ENCODE measurements around the gene LOX. TPM values are rescaled to one million over a fixed set of nuclear protein-coding genes. Genes with fewer than 3 reads are reported as not detected.

Gene LOX, protein sequence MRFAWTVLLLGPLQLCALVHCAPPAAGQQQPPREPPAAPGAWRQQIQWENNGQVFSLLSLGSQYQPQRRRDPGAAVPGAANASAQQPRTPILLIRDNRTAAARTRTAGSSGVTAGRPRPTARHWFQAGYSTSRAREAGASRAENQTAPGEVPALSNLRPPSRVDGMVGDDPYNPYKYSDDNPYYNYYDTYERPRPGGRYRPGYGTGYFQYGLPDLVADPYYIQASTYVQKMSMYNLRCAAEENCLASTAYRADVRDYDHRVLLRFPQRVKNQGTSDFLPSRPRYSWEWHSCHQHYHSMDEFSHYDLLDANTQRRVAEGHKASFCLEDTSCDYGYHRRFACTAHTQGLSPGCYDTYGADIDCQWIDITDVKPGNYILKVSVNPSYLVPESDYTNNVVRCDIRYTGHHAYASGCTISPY
- 63.2 TPM for polyA plus RNA-seq (ENCODE audit: insufficient read length)

DNA sequence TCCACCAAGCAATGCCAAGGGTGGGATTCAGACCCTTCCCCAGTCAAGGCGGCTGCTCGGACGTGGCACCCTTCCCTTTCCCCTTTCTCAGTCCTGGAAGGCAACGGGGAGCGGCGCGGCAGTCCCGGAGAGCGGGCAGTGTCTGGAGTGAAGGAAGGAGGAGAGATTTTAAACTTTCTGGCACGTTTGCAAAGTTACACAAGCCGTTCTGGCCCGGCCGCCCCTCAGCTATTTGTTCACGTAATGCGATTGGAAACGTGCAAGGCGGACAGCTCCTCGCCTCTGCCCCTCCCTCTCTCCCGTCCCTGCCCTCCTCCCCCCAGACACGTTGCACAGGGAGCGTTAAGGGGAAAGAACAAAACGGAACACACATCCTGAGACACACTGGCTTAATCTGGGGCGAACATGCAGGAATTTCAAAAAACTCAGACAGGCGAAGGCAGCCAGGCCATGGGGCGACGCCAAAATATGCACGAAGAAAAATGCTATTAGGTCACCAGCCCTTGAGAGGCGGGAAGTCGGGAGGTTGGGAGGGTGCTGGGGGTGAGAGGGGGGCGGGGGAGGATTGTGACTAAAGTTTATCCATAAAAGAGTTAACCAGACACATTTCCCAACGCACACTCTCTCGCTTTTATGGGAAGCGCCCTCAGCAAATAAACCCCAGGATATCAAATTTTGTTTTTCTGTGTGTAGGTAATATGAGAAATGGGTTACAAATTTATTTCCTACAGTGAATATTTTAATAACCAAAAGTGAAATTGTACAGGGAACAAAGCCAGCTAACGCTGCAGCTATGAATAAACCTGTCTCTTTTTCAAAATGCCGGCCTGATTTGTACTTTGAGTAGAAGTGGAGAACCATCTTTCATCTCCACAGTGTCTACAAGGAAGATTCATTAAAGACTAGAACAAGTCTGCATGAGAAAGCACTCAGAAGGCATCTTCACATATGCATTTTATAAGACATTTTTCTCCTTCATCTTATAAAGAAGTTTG lies at the start of gene LOX:
TSS of gene LOX (minus strand) at position 144 of the 995 bp plus-strand sequence. CDS start 274 bp downstream, outside the sequence.
- peak; percentile 76 for DNase-seq (ENCODE audit: low read depth)

DNA sequence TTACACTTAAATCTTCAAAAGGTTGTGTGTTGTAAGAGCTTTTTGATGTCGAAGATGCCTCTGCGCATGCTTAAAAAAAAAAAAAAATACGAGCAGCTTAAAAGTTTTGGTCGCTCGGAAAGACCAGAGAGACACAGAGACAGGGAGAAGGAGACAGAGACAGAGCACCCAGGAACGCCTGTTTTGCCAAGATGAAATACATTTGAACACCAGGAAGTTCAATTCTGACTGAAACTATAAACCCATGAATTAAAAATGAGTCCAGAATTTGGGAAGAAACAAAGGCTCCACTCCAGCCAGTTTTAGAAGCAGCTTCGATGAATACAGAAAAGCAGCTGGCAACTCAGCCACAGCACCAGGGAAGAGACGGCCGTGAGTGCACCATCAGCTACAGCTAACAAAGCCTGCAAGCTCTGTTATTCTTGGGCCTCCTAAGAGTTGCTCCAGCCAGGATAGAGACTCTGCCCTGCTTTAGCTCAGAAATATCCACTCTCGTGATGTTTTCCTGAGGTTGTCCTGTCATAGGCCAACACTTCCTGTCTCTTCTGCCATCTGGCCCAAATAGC lies 48.8 kb upstream of the LOX start:
- DNase-seq (ENCODE audit: low read depth) = no peak

DNA sequence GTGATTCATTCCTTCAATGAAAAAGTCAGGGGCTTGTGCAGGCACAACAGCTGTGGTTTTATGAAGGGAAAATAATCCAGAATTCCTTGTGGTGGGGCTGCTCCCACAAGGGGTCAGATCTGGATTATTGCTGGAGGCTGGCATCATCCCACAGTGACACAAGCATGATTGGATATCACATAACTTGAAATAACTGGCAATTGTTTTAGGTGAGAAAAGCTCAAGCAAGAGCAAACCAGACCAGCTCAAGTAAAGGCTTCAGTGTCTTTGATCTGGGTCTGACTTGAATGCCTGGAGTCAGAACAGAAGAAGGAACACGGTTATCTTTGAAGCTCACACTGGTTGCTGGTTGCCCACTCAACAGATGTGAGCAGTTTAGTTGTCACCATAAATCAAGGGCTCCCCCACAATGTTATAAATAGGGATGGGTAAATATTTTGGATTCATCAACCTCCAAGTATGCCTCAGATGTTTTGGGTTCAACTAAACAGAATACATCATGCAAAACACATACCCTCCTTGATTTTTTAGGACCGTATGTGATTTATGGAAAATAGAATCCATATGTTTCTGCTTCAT lies 48.2 kb upstream of the LOX start:
- no peak for DNase-seq (ENCODE audit: low read depth)

DNA sequence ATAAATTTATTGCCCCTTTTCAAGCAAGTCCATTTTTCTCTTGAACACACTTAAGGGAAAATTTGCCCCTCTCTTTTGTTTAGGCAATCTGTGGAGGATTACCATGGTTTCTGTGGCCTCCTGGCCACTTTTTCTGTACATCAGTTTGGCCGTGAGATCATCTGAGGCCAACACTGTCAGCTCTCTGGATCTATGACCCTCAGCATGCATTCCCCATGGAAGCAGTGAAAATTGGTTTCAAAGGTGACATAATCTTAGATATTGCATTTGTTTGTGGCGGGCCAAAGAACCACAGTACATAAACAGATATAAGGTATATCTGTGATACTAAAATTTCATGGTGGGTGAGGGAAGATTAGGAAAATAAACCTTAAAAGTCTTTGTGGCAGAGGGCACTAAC lies 46.7 kb upstream of the LOX start:
- no peak for DNase-seq (ENCODE audit: low read depth)

DNA sequence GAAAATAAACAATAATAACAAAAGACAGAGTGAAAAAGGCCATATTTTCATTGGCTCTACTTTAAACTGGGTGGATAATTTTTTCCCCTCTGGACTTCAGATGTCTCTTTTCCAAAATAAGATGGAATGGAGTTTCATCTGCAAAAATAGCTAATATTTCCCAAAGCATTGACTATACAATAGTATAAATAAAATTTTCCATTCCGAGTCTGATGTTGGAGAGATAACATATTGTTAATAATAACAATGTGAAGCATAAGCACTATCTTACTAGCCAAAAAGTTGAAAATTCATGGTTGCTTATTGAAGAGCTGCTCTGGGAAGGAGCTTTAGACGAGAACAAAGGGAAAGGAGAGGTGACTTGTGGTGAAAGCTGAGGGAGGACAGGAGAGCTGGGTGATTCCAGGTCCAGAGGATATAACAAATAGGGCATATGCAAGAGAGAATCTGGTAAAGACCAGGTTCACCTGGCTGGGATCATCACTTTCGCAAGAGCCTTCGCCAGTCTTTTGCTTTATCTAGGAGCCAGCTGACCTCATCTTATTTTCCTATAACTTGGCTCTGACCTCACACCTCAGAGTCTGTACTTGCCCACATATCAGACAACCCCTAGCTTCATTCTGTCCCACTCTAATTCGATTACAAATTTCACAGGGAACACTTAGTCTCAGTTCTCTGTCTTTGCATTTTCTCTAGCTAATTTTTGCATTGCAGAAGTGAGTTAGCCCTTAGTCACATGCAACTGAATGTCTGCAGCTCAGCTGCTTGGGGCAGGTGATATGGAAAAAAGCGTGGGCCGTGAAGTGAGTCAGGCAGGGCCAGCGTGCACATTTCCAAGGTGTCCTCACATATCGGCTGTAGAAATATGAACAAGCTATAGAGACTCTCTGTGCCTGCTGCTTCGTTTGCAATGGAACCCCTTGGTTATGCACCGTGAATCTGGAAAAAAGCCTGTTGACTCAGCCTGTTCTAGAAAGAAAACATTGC lies 43.7 kb upstream of the LOX start:
- no peak for DNase-seq (ENCODE audit: low read depth)

DNA sequence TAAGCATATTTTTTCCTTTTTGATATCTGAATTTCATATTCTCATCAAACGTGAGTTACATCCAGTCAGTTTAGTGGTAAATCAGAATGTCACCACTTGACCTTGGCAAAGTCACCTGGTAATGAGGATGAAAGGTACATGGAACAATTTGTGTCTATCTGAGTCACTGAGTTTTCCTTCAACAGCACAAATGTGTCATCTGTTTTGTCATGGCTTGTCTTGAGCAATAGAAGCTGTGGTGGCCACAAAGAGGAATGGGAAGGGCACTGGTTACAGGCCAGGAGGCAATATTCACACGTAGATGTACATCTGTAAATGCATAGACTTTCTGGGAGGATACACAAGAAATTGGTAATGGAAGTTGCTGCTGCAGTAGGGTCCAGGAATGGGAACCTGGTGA lies 42.9 kb upstream of the LOX start:
- no peak for DNase-seq (ENCODE audit: low read depth)

DNA sequence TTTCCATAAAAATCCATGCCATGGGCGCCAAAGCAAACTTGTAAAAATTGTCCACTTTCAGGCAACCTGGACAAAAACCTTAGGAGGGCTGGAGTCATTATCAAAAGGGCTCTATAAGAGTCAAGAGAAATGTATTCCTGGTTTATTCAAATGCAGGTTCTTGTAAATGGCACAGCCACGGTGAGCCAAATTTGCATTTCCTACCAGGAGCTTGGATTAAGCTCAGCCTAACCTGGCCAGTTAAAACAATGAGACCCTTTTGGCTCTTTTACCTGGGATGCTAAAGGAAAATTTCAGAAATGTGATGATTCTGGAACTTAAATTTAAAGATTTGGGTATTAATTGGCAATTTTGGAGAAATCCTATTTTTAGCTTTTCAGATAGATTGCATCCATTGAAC lies 42.4 kb upstream of the LOX start:
- no peak for DNase-seq (ENCODE audit: low read depth)

DNA sequence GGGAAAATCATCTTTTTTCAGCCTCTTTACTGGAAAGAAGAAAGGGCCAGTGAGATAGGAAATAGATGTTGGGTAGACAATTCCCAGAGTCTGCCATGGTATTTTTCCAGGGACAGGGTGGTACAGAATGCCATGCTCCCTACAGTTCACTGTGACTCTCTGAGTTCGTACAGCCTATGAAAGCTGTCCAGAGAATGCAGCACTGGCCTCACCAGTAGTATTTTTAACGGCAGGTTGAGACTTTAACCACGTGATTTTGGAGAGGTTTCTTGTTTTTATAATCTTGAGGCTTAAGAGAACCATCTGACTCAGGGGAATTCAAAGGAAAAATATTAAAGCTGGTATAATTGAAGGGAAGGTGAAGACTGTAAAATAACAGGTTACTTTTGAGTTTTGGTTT lies 41.1 kb upstream of the LOX start:
- DNase-seq (ENCODE audit: low read depth) = no peak

DNA sequence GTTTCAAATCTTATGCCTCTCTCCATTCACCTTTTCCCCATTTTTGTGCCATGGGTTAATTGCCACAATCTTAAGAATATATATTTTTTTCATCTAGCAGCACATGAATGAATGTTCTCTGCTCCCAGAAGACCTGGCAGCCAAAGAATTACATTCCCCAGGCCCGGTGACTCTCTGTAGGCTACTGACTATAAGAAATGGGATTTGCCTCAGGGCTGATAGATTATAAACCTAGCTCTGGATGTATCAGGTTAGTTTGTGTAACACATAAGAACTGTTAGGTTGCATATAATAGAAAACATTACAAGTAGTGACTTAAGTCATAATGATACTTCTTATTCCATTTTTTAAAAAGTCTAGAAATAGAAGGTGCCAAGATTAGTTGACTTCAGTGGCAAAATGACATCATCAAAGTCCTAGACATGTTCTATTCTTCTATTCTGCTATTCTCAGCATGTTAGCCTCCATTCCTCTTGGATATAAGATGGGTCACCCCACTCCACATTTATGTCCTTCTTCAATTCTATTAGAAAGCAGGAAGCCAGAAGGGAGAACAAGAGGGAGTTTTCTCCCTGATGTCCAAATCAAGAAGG lies 40.4 kb upstream of the LOX start:
- no peak for DNase-seq (ENCODE audit: low read depth)

DNA sequence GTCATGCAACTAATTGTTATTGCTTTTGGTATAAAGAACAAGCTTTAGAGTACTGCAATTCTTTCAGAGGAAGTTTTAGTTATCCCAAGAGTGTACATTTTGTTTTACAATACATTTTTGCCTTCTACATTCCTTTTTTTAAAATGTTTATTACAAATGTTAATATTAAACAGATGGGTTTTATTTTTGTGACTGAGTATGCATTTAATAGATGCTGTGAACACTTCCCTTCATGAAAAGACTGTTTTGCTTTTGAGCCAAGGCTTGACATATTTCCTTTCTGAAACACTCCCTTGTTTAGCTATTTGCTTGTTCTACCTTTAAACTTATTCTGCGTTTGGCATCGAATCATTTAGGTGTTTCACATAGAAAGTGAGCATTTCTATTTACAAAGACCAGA lies 36.4 kb upstream of the LOX start:
- DNase-seq (ENCODE audit: low read depth) = peak; percentile 45

DNA sequence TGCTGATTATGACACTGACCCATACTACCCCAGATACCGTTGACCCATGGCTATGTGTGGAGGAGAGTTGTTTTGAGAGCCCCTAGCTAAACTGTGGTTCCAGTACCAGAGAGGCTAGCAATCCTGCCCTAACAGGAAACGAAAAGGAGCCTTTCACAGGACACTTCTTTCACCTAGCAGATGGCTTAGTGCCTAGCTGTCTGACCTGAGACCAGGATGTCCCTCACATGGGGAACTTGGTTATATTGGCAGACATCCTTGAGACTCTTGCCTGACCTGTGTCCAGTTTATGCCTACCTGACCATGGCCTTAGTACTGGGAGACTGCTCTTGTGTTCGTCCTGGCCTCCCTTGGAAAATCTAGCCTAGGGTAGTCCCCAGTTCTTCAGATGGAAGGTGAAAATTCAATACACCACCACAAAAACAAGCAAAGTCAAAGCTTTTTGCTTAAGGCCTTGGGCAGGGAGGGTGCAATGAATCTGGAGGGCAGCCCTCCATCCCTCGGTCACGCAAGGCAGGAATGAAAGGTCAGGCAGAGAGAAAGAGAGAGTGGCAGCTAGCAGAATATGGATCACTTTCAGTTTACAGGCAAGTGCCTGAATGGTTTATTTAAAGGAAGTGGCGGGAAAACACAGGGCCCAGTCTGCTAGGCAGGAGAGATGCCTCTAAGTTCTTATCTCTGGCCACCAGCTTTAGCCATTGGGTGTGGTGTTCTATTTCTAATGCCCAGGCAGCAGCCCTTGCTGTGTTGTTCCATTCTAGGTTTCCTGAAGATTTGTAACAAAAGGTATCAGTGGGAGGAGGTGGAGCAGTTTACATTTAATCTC lies 34.9 kb upstream of the LOX start:
- no peak for DNase-seq (ENCODE audit: low read depth)

DNA sequence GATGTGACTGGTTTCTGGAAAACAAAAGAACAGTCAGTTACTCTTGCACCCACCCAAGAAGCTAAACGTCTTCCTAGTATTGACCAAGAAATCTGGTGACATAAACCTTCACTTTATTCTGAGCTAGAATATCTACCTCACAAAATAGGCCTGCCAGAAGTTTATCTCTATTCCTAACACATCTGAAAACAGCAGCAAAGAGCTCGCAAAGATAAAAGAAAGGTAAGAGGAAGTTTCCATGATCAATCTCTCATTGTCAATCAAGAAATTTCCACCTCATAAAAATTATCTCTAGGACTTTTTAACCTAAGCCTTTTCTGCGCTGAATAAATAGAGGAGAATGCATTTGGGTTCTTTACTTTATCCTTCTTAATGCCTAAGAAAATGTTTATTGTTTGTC lies 34.0 kb upstream of the LOX start:
- DNase-seq (ENCODE audit: low read depth) = no peak

DNA sequence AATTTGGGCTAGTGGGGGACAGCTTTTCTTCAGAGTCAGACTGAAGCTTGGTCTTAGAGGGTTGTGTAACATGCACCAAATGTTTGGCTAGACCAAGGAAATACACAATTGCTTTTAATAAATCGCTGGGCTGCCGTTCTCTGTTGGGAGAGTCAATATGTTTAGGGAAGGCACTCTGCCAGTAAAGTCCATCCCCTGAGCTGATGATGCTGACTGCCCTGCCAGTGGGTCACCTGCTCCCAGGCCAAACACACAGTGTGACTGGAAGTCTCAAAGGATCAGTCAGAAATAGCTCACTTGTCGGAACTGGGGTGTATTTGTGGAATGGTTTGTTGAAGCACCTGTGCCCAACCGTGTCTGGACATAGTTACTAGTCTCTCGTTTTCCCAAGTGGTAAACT lies 33.4 kb upstream of the LOX start:
- DNase-seq (ENCODE audit: low read depth) = no peak

DNA sequence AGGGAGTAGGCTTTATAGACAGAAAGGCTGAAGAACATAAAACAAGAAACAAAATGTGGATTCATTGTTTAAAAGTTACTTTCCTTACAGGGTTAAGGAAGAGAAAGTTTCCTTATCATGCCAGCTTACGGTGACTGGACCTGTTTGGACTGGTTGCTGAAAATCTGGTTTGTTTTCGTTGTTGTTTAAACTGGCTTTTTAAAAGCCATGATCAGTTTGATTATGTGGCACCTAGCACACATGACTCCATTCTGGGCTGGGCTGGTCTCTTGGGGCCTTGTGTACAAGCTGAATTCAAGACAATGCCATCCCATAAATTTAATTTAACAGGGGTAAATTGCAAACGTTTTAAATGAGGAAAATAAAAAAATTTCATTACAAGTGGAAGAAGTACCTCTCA lies 32.9 kb upstream of the LOX start:
- DNase-seq (ENCODE audit: low read depth) = no peak

DNA sequence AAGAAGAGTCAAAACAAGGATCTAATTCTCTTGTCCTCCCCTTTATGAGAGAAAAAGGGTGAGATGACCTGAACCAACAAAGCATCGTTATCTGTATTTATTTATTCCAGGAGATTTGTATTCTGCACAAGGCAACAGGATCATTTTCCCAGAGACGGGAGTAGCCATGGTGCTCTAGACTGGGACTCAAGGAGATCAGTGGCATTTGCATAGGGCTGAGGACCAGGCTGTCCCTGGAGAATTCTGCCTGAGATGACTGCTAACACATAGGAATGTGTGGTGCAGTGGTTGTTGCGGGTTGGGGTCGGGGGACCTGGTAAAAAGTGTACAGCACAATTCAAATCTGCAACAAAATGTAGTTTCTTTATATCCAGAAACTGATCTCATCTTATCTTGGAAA lies 29.0 kb upstream of the LOX start:
- no peak for DNase-seq (ENCODE audit: low read depth)

DNA sequence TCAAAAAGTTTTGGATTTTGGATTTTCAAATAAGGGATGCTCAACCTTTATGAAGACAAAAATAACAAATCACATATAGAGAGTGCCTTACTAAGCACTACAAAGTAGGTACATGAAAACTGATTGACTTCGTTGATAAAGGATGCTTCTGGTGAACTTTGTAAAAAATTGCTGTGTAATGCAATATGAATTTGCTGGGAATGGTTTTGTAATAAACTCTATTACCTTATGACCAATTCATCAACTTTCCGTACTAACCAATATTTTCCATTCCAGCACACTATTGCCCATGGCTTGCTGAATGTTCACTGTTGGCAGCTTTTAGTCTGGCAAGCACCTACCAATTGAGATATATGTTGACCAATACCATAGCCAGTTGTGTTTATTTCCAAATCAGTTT lies 27.9 kb upstream of the LOX start:
- DNase-seq (ENCODE audit: low read depth) = no peak

DNA sequence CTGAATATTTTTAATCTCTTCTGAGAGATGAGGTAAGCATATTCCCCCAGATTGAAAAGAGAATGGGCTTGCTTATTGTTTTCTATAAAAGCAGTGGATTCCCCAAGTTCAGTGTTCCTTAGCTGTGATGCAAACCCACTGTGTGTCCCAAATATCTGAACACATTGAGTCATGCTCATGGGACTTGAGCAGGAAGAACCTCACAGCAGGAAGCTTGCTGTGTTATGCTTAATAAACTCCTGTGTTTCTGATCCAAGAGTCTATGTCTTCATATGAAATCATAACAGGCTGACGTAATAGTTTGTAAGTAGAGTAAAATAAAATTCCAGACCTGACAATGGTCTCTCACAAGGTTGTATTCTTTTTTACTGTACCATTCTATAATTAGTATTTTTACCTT lies 24.8 kb upstream of the LOX start:
- no peak for DNase-seq (ENCODE audit: low read depth)

DNA sequence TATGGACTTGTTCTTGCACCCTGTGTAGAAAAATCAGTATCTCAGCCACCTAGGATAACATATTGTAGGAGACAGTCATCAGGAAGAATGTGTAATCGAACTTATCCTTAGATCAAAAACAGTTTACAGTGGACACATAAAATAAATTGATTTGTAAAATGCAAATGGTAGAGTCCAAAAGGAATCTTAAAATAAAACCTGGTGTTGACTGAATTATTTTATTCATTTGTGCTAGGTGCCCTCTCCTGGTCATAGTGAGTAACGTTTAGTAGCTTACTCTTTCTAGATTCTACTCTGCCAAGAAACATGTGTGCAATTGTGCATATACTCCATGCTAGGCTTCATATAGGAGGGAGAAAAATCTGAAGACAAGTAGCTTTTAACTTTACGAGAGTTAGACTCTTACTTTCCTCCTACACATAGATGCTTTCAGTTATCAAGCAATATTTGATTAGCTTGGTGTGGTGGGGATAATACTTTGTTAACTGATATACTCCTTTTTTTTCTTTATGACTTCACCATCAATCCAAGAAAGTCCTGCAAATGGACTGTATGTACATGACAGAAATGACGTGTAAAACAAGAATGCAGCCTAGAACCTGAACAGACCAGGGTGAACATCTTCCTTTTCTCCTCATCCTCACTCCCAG lies 23.7 kb upstream of the LOX start:
- no peak for DNase-seq (ENCODE audit: low read depth)
